HL-60 (cell line): ENCODE measurements around the gene CABP1.

Experiments used
- POLR2AphosphoS5 ChIP-seq: IDR thresholded peaks from 2 replicates; pipeline ENCODE4 v1.6.1; 2012; ENCODE audit warnings: low read depth
- TF ChIP-seq, protein P1 (sequence below): IDR thresholded peaks from one replicate; pipeline ENCODE4 v1.5.1; 2011; ENCODE audit warnings: low read length, control low read depth, inconsistent platforms; ENCODE audit not compliant: insufficient read depth

DNA sequence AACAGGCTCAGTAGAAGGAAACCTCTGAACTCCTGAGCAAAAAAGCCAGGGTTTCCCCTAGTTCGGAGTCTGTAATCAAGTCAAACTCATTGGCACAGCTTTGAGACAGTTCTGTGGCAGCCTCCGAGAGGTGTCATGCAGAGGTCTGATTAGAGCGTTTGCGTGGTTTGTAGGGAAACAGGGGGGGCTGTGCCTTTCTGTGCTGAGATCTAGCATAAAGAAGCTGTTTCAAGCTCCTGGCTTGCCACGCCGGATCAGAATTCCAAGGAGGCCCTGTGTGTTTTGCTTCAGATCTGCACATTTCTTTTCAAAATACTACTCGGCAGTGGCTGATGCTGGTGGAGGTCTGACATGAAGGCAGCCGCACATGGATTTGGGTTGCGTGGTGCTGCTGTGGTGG, 1.7 kb downstream of the CABP1 start:
- TF ChIP-seq, protein P1, sequence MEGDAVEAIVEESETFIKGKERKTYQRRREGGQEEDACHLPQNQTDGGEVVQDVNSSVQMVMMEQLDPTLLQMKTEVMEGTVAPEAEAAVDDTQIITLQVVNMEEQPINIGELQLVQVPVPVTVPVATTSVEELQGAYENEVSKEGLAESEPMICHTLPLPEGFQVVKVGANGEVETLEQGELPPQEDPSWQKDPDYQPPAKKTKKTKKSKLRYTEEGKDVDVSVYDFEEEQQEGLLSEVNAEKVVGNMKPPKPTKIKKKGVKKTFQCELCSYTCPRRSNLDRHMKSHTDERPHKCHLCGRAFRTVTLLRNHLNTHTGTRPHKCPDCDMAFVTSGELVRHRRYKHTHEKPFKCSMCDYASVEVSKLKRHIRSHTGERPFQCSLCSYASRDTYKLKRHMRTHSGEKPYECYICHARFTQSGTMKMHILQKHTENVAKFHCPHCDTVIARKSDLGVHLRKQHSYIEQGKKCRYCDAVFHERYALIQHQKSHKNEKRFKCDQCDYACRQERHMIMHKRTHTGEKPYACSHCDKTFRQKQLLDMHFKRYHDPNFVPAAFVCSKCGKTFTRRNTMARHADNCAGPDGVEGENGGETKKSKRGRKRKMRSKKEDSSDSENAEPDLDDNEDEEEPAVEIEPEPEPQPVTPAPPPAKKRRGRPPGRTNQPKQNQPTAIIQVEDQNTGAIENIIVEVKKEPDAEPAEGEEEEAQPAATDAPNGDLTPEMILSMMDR: no peak
- no peak for TF ChIP-seq POLR2AphosphoS5
